GM18526 (cell line): Measurements from ENCODE around the gene PRKG1.

Experiments
- POLR2A ChIP-seq: IDR thresholded peaks from 3 replicates; pipeline ENCODE4 v1.6.1; 2011; ENCODE audit not compliant: insufficient read length; ENCODE audit errors: extremely low read depth

Gene PRKG1

DNA sequence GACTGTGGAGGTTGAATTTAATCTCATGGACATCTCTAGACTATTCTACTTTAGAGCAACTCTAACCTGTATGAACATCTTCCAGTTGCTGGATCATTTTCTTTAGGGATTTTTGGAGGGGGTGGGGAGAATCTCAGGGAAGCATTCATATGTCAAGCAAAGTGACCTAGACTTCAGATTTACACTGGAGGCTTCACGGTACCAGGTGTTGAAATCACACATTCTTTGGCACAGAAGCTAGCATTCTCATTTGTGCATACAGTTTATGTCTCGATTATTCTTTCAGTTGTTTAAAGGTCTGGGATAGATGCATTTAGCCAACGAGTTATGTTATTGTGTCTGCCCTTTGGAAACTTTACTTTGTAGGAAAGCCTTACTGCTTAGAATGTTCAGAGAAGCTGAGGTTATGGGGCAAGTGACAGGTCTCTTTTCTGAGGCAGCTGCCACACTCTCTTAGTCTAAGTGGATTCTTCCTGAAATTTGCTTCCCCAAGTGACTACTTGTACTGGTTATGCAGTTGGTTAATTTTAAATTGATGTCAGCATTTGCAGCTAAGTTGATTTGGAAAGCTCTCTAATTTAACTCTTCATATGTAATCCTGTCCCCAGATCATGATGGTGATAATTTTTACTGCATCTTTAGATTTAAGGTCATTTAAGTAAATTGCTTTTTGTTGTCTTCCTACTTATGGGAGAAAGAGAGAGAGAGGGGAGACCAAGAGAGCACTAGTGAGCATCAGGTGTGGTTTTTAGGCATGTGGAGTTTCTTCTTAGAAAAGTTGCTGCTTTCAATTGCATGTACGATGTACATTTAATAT is 153.8 kb downstream of the PRKG1 start:
- no peak for TF ChIP-seq POLR2A

DNA sequence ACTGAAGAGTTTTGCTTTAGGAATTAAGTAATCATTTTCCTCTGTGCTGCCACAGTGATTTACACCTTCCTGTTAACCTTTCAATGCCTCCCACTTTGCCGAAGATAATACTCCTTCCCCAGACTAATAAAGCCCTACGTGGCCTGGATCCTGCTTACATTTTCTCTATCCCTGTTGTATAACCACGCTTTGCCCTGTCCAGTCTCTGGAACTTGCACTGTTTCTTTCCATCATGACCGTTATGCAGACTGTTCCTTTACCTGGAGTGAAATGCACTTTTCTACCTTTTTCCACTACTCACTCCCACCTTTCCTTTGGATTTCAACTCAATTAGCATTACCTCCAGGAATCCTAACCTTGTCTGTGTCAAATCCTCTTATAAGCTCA is 154.4 kb downstream of the PRKG1 start:
- TF ChIP-seq POLR2A, result no peak

- no peak for TF ChIP-seq POLR2A
Measured at GRCh38 chr10:51230887-51231585, 156.7 kb downstream of the PRKG1 start.

DNA sequence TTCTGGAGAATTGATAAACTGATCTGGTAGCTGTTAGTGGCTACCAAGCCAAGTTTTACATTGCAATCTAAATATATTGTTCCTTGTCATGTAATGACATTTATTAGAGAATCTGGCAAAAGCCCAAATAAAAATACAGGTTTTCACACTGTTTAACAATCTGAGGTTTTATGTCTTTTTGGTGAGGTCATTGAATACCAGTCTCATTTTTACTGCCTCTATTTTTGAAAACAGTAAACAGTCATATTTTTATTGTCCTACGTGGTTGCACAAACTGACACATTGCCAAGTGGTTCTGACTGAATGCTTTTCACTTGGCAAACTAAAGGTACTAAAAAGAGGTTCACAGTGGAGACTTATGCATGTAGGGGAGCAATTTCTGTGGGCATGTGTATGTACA is 157.5 kb downstream of the PRKG1 start:
- TF ChIP-seq POLR2A, result no peak

DNA sequence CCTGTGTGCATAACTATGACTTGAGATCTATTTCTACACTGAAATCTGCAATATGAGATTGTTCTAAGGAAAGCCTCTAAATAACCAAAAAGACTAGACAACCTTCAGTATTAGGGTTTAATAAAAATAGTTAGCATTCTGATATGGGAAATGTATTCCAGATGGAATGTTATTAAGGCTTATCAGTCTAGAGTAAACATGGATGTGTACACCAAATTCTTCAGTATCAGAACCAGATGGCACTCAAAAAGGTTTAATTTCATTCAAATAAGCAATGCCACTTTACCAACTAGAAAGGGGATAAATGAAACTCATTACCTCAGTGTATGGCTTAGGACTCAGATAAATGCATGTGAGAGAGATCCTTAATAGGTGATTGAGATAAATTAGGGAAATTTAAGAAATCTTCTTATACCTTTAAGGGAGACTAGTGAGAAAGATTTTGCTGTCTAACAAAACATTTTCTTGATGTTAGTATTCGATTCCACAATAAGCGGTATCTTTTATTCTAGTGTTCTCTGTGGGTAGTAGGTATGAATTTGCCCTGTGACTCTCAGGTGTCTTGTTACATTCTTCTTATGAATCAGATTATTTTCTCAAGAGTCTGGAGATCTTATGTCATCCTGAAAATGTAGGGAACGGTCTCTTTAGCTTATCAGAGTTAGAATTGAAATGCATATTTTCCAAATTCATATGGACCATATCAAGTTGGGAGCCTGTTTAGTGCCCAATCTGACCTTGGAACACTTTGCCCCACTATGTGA is 159.2 kb downstream of the PRKG1 start:
- no peak for TF ChIP-seq POLR2A

DNA sequence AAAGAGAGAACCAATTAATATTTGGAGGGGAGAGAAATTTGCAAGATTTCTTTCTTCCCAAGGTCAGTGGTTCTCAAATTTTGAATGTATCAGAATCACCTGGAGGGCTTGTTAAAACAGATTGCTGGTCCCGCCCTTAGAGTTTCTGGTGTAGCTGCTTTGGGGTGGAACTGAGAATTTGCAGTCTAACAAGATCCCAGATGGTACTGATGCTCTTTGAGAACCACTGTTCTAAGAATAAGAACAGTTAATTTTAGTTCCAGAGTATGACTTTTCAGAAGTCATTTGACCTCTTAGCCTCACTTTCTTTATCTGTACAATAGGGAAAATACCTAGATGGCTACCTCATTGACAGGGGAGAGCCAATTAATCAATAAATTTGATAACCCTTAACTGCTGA is 161.6 kb downstream of the PRKG1 start:
- TF ChIP-seq POLR2A, result no peak

DNA sequence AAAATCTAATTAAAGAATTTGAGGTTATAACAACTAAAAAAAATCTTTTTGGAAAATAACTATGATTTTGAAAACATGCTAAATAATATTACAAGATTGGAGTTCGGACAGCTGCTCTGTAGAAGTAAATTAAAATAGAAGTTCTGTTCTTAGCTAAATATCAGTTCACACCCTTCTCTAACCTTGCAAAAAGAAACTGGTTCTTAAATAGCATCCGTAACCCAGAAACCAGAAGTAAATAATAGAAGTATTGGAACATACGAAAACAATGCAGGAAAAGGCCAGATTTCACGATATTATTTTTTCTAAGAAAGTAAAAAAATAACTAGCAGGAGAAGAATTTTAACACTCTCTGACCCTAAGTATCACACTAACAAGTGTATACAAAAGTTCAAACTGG is 164.7 kb downstream of the PRKG1 start:
- no peak for TF ChIP-seq POLR2A

DNA sequence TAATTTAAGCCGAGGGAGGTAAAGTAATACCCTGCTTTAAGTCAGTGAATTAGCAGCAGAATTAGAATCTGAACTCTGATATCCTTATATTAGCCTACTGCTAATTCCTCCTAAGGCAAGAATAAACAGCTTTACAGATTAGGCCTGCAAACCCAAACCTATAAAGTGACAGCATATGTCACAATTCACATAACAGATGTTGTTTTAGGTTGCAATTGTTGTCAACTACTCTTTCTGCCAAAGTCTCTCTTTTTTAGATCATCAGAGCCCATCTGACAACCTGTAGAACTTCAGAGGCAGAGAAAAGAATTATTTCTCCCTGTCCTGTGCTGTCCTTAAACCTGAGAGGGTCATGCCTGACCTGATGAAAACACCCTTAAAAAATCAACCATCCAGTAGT is 167.2 kb downstream of the PRKG1 start:
- TF ChIP-seq POLR2A, result no peak

DNA sequence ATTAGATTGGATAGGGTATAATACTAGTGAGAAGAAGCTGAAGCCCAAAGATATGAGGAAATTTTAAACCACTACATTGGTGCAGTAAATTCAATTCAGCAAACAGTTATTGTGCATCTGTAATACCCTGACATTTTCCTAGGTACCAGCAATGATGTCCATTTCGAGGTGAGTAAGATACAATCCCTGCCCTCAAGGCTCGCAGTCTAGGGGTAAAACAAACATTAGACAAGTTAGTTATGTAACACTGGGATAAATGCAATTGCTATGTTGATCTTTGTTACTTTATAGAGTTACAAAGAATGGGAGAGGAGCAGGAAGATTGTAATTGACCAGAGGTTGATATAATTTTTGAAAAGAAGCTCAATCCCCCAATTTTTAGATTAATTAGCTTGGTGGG is 168.1 kb downstream of the PRKG1 start:
- no peak for TF ChIP-seq POLR2A

DNA sequence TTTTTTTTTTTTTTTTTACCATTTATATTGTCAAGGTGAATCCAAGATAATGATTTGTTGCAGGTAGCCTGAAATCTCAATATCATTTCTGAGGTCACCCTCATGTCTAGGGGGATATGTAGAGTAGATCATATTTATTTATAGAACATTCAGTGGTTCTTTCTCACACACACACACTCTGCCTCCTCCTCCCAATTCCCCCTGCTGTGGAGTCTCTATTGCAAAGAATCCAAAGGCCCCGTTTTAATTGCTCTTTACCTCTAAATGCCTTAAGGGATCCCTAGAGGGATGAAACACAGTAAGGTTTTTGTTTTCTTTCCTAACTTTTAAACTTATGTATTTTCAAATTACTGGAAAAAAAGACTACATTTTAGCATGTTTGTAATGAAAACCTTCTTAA is 170.0 kb downstream of the PRKG1 start:
- no peak for TF ChIP-seq POLR2A

GRCh38 chr10:51244748-51245490 is 170.6 kb downstream of the PRKG1 start:
- TF ChIP-seq POLR2A, result no peak

- no peak for TF ChIP-seq POLR2A
Measured at GRCh38 chr10:51246156-51246555, 171.9 kb downstream of the PRKG1 start.

DNA sequence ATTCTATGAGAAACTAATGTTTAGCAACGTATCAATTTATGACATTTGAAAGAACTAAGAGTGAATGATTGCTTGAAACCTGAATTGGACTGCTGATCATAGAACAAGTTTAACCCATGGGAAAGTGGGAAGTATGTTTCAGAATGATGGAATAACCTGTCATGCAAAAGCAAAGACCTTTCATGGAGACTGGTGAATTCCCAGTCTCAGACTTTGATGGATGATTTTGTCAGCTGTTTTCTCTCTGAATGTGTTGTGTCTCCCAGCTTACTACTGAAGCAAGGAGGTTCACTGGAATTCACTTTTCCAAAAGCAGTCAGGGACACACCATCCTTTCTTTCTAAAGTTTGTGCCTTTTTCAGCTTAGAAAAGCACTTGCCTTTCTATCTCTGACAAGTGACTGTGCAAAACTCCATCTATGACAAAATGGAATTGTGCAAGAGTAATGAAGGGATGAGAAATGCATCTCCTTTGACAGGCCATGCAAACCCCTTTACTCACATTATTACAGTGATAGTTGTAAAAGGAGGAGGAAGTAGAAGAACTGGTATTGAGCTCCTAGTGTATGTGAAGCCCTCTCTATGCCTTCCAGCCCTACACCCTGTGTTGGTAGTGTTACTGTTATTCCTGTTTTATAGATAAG is 176.1 kb downstream of the PRKG1 start:
- no peak for TF ChIP-seq POLR2A

GRCh38 chr10:51251110-51251509 is 176.8 kb downstream of the PRKG1 start:
- TF ChIP-seq POLR2A, result no peak

- TF ChIP-seq POLR2A, result no peak
Measured at GRCh38 chr10:51255381-51255780, 181.1 kb downstream of the PRKG1 start.

- no peak for TF ChIP-seq POLR2A
Measured at GRCh38 chr10:51257511-51258248, 183.4 kb downstream of the PRKG1 start.
